GM12873 (cell line): ENCODE data around the gene ZRANB1.

Source experiments
- TF ChIP-seq, protein P1 (sequence below): IDR thresholded peaks from 2 replicates; pipeline ENCODE4 v1.5.1; 2012; ENCODE audit warnings: low read depth, mild to moderate bottlenecking, moderate library complexity, low read length, control low read depth; ENCODE audit not compliant: insufficient read depth; ENCODE audit errors: missing control alignments

Gene ZRANB1

DNA sequence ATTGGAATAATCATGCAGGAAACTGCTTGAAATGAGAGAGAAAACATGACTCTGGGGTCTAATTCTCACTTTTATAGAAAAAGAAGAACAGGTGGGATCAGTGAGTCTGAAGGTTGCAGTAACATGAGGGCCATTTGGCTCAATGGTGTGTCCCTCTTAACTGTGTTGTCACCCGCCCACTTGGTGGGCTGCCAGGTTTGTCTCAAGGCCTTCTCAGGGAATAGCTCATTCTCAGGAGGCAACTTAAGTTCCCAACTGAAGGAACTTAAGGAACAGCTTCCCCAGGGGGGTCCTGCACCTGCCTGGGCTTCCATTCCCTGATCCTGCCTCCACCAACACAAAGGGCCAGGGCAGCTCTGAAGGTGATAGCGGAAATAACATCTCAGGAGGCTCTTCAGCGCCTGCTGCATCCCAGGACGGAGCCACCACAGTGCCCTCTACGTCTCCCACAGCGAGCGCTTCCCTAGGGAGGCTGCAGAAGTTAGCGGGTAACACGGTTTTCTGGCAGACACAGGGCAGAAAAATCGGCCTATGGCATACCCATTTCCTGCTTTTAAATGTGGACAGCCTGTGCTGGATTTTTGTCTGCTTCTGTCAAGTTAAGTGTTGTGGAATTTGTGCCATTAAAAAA is 88.8 kb downstream of the ZRANB1 start:
- TF ChIP-seq, protein P1, sequence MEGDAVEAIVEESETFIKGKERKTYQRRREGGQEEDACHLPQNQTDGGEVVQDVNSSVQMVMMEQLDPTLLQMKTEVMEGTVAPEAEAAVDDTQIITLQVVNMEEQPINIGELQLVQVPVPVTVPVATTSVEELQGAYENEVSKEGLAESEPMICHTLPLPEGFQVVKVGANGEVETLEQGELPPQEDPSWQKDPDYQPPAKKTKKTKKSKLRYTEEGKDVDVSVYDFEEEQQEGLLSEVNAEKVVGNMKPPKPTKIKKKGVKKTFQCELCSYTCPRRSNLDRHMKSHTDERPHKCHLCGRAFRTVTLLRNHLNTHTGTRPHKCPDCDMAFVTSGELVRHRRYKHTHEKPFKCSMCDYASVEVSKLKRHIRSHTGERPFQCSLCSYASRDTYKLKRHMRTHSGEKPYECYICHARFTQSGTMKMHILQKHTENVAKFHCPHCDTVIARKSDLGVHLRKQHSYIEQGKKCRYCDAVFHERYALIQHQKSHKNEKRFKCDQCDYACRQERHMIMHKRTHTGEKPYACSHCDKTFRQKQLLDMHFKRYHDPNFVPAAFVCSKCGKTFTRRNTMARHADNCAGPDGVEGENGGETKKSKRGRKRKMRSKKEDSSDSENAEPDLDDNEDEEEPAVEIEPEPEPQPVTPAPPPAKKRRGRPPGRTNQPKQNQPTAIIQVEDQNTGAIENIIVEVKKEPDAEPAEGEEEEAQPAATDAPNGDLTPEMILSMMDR, result no peak

DNA sequence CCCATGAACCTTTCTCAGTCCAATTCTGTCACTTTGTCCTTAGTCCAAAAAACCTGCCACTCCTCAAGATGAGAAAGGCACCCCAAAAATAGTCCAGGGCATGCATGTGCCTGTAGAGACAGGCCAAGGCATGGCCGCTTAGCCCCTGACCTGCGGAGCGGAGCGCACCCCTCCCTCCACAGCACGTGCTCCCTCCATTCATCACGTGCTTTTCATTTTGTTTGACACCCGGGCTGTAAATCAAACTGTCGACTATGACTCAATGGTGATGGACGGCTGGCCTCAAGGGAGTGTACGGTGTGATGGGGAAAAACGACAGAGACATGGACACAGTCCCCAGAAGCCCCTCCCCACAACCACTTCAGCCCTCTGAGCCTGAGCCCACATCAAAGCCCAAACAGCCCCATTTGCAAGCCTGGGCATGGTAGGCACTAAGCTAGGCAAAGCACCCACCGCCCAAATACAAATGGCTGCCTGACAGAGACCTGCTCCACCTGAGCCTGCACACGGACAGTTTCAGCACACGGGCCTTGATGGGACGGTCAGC is 90.6 kb downstream of the ZRANB1 start:
- TF ChIP-seq, protein P1, result no peak

DNA sequence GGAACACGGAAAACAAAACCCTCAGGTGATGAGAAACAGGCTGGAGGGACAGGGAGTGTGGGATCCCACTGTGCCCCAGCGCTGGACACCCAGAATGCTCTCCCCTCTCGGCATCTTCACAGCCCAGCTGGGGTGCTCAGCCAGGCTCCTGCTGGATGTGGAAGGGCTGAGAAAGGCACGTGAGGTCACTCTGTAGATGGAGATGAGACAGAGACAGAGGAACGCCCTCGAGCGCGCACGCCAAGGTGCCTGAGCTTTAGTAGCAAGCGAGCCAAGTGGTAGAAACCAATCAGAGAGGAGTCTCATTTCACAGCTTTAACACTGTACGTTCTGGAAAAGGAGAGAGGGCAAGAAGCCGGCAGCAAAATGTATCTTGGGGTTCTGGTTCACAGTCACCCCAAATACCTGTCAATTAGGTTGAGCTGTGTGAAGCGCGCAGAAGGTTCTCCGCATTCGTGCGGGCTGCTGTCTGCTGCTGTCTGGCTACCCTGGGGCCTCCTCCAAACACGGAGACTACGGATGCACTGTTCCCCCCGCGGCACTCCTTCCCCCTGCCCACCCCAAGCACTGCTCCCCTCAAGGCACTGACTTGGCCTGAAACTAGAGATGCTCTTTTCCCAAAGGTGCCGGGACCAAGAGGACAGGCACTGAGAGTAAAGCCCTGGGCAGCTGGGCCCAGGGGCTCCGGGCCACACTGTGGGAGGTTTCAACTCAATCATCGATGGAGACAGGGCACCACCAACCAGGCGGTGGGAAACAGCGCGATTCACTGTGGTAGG is 91.4 kb downstream of the ZRANB1 start:
- TF ChIP-seq, protein P1, result no peak

DNA sequence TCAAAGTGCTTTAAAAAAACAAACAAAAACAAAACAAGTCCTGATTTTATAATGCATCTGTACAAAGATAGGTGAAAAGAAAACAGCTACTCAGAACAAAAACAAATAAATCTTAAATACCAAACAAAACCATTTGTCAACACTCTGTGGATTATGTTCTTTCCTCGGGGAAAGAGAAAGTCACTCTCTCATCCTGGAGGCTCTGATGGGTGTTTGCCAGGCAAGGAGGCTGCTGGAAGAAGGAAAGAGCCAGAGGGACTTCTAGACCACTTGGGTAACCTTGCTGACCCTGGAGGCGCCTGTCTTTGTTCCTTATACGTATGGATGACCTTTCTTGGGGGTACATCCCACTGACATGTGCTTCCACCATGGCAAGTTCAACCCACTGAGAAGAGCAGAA is 92.8 kb downstream of the ZRANB1 start:
- TF ChIP-seq, protein P1, result no peak

DNA sequence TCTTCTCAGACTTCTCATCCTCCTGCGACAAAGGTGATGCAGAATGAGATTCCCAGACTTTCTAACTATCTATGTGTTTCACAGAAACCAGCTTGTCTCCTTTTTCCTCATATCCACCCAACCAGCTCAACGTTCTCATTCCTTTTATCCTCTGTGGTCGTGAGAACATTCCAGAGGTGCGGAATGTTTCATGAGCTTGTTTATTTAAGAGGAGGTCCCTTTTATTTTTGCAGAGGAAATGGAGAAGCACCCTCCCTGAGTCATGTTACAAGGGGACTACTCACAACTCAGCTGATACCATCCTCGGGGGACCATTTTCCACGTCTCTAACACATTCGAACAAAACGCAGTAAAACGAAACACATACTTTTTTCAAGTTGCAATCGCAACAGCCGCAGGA is 93.2 kb downstream of the ZRANB1 start:
- TF ChIP-seq, protein P1, result no peak

DNA sequence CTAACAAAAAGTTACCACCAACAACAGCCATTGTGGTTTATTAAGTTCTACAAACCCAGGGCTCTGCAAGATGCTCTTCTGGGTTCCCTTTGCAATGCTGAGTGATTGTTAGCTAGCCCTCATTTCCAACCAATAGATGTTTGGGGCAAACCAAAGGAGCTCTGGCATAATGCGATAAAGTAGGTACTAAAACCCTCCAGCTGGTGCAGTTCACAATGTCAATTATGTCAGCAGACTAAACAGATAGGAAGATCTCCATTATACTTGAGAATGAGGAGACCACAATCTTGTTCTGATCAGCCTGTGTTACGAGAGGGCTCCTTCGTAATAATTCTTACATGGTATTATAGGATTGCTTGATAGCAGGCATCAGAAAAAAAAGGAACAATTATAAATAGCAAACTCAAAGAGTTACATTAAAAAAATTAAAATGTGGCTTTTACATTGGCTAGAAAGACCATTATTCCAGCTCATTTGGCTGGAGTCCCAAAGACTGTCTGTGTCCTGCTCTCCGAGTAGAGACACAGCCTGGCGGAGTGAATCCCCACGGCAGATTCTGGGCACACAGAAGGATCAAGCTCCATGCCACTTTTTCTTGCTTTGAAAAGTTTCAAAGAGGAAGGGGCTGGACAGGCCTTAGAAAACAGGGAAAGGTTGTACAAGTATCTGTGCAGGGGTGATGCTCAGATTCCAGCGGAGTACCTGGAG is 93.8 kb downstream of the ZRANB1 start:
- TF ChIP-seq, protein P1, result no peak
